Muscle layer of colon (tissue), 2 donors: ENCODE data around the gene DEPP1.
A peak's percentile ranks its signal among the peaks of the same experiment; 100 is the strongest.

ENCODE experiments used
- H3K27ac ChIP-seq: one replicate; pipeline ENCODE4 v1.7.0; 2013; ENCODE audit warnings: low read depth, mild to moderate bottlenecking, low read length, moderate library complexity
- H3K27me3 ChIP-seq, 2 donors: one replicate each; pipeline ENCODE4 v1.7.0; 2013; ENCODE audit warnings: low read length in 2 of 2, mild to moderate bottlenecking in 2 of 2; ENCODE audit not compliant: insufficient read depth in 2 of 2, control insufficient read depth in 1 of 2
- H3K36me3 ChIP-seq: one replicate; pipeline ENCODE4 v1.7.0; 2013; ENCODE audit warnings: mild to moderate bottlenecking, low read length; ENCODE audit not compliant: insufficient read depth
- H3K4me1 ChIP-seq: one replicate; pipeline ENCODE4 v1.7.0; 2013; ENCODE audit warnings: mild to moderate bottlenecking, low read length; ENCODE audit not compliant: insufficient read depth
- H3K4me3 ChIP-seq, 2 donors: one replicate each; pipeline ENCODE4 v1.7.0; 2013; ENCODE audit warnings: low read length in 2 of 2, low read depth in 1 of 2, mild to moderate bottlenecking in 1 of 2, moderate library complexity in 1 of 2
- H3K9ac ChIP-seq: one replicate; pipeline ENCODE4 v1.7.0; 2013; ENCODE audit warnings: low read length
- H3K9me3 ChIP-seq: one replicate; pipeline ENCODE4 v1.7.0; 2013; ENCODE audit warnings: mild to moderate bottlenecking, low read length
- donor health status: abdominal sarcoma.
- donor health status: Adenocarcinoma of cecum.

The DEPP1 gene

GRCh38 chr10:45000752-45001380, 22.3 kb upstream of the DEPP1 start, which contains the start of gene ZNF22:
Gene ZNF22, plus strand, starts transcription at chr10:45000923. Its CDS starts 2,446 bp downstream, at chr10:45003369.
- Histone ChIP-seq H3K9ac (peak within 1 kb of the TSS; percentile 67), H3K4me1 (peaks cover 43% of the 10 kb centered on the region), H3K9me3 (no peaks in the 10 kb centered on the region), H3K27ac (peak within 1 kb of the TSS; percentile 59), H3K36me3 (peaks cover 7% of the 10 kb centered on the region), H3K4me3 (peak within 1 kb of the TSS; percentile 46 to 67), H3K27me3 (no peaks in the 10 kb centered on the region)

- no peak overlapping the region for H3K9ac ChIP-seq
- H3K9me3 ChIP-seq = no peaks in the 10 kb centered on the region
- peaks cover 50% of the 10 kb centered on the region for H3K4me1 ChIP-seq
- H3K36me3 ChIP-seq = peaks cover under 1% of the 10 kb centered on the region
- peak overlapping the region; percentile 59 for H3K27ac ChIP-seq
- H3K27me3 ChIP-seq = no peaks in the 10 kb centered on the region
- H3K4me3 ChIP-seq = peak overlapping the region; percentile 46 to 59
Observed at GRCh38 chr10:45000138-45000751, 21.6 kb upstream of the DEPP1 start.

- Histone ChIP-seq H3K27me3 (no peaks in the 10 kb centered on the region), H3K4me3 (no peak overlapping the region), H3K9ac (no peak overlapping the region), H3K9me3 (no peaks in the 10 kb centered on the region), H3K36me3 (no peaks in the 10 kb centered on the region), H3K27ac (no peak overlapping the region), H3K4me1 (peaks cover 53% of the 10 kb centered on the region)
Observed at GRCh38 chr10:44998146-44998631, 19.6 kb upstream of the DEPP1 start.

- no peaks in the 10 kb centered on the region for H3K9me3 ChIP-seq
- no peaks in the 10 kb centered on the region for H3K27me3 ChIP-seq
- no peak overlapping the region for H3K9ac ChIP-seq
- peaks cover 47% of the 10 kb centered on the region for H3K4me1 ChIP-seq
- H3K4me3 ChIP-seq = peak overlapping the region in 1 of 2 donors; percentile 23
- H3K27ac ChIP-seq = peak overlapping the region; percentile 57
- peaks cover 6% of the 10 kb centered on the region for H3K36me3 ChIP-seq
Observed at GRCh38 chr10:44997105-44997748, 18.6 kb upstream of the DEPP1 start.

GRCh38 chr10:44995914-44996669, 17.5 kb upstream of the DEPP1 start:
- peak overlapping the region; percentile 12 for H3K9ac ChIP-seq
- no peaks in the 10 kb centered on the region for H3K9me3 ChIP-seq
- H3K36me3 ChIP-seq = peaks cover 17% of the 10 kb centered on the region
- H3K27ac ChIP-seq = peak overlapping the region; percentile 76
- H3K4me1 ChIP-seq = peaks cover 40% of the 10 kb centered on the region
- H3K4me3 ChIP-seq = peak overlapping the region in 1 of 2 donors; percentile 23
- H3K27me3 ChIP-seq = no peaks in the 10 kb centered on the region

- Histone ChIP-seq H3K9ac (peak overlapping the region; percentile 12), H3K36me3 (peaks cover 20% of the 10 kb centered on the region), H3K4me3 (no peak overlapping the region), H3K27me3 (no peaks in the 10 kb centered on the region), H3K4me1 (peaks cover 40% of the 10 kb centered on the region), H3K9me3 (no peaks in the 10 kb centered on the region), H3K27ac (peak overlapping the region; percentile 76)
Observed at GRCh38 chr10:44995581-44995913, 16.9 kb upstream of the DEPP1 start.

GRCh38 chr10:44994752-44995530, 16.3 kb upstream of the DEPP1 start:
- H3K4me1 ChIP-seq = peaks cover 34% of the 10 kb centered on the region
- H3K9ac ChIP-seq = no peak overlapping the region

GRCh38 chr10:44993922-44994751, 15.5 kb upstream of the DEPP1 start:
- H3K27me3 ChIP-seq = no peaks in the 10 kb centered on the region
- H3K4me3 ChIP-seq = no peak overlapping the region
- H3K27ac ChIP-seq = no peak overlapping the region
- H3K9me3 ChIP-seq = no peaks in the 10 kb centered on the region
- H3K36me3 ChIP-seq = peaks cover 33% of the 10 kb centered on the region
- no peak overlapping the region for H3K9ac ChIP-seq
- peaks cover 27% of the 10 kb centered on the region for H3K4me1 ChIP-seq

More at GRCh38 chr10:44994752-44995530, 16.3 kb upstream of the DEPP1 start:
- Histone ChIP-seq H3K27me3 (no peaks in the 10 kb centered on the region), H3K27ac (peak overlapping the region; percentile 76), H3K4me3 (no peak overlapping the region), H3K36me3 (peaks cover 25% of the 10 kb centered on the region), H3K9me3 (no peaks in the 10 kb centered on the region)

- Histone ChIP-seq H3K4me3 (no peak overlapping the region), H3K9ac (no peak overlapping the region), H3K27ac (no peak overlapping the region), H3K27me3 (no peaks in the 10 kb centered on the region), H3K9me3 (no peaks in the 10 kb centered on the region), H3K4me1 (peaks cover 27% of the 10 kb centered on the region), H3K36me3 (peaks cover 34% of the 10 kb centered on the region)
Observed at GRCh38 chr10:44993226-44993921, 14.8 kb upstream of the DEPP1 start.
